Retinal pigment epithelial cell (primary cell): ENCODE data around the gene SPRY4.
A peak's percentile ranks its signal among the peaks of the same experiment; 100 is the strongest.
"Not testable (repeated sequence)": the region's sequence is repeated elsewhere in the genome, so short reads cannot be mapped to it uniquely, and the experiment has no call there.

Source experiments
- DNase-seq: peaks from one replicate; pipeline ENCODE4 v3.0.0-alpha.2; 2010; ENCODE audit warnings: low read depth
- H3K4me3 ChIP-seq: 2 replicates; pipeline ENCODE4 v1.5.1; 2011; ENCODE audit warnings: mild to moderate bottlenecking, low read length, control low read depth, moderate library complexity
- CTCF ChIP-seq: conservative IDR thresholded peaks from 2 replicates; pipeline ENCODE4 v1.5.1; 2011; ENCODE audit warnings: low read depth, low read length, control low read depth, inconsistent platforms

The SPRY4 gene

GRCh38 chr5:142324871-142325724 lies at the start of gene SPRY4:
Gene SPRY4 (minus strand): TSS chr5:142325021. CDS start chr5:142315108, 9,913 bp downstream.
- no peak for TF ChIP-seq CTCF
- H3K4me3 ChIP-seq = peak within 1 kb of the TSS; percentile 93
- peak; percentile 95 for DNase-seq

- H3K4me3 ChIP-seq = no peak overlapping the region
- DNase-seq = no peak
- TF ChIP-seq CTCF = no peak
Measured at GRCh38 chr5:142368529-142368928, 43.7 kb upstream of the SPRY4 start.

GRCh38 chr5:142366007-142366406 lies 41.2 kb upstream of the SPRY4 start:
- no peak for DNase-seq
- H3K4me3 ChIP-seq = no peak overlapping the region
- TF ChIP-seq CTCF = no peak

GRCh38 chr5:142364251-142365145 lies 39.7 kb upstream of the SPRY4 start:
- no peak for TF ChIP-seq CTCF
- no peak for DNase-seq
- H3K4me3 ChIP-seq = no peak overlapping the region

- DNase-seq = no peak
- TF ChIP-seq CTCF = no peak
- no peak overlapping the region for H3K4me3 ChIP-seq
Measured at GRCh38 chr5:142363619-142363963, 38.8 kb upstream of the SPRY4 start.

GRCh38 chr5:142362193-142362592 lies 37.4 kb upstream of the SPRY4 start:
- DNase-seq, H3K4me3 ChIP-seq: not testable (repeated sequence)

GRCh38 chr5:142360607-142361120 lies 35.8 kb upstream of the SPRY4 start:
- peak; percentile 42 for DNase-seq
- H3K4me3 ChIP-seq = no peak overlapping the region
- TF ChIP-seq CTCF = no peak
